Keratinocyte (primary cell): ENCODE measurements around the gene E2F6. TPM values are rescaled to one million over a fixed set of nuclear protein-coding genes. Genes with fewer than 3 reads are reported as not detected.

Source experiments
- DNase-seq: peaks from one replicate; pipeline ENCODE4 v3.0.0-alpha.2; 2011; ENCODE audit warnings: low read depth, missing footprints, low spot score
- FAIRE-seq: peaks from 2 replicates; lab custom pipeline; 2011; peaks lifted over from hg19 to GRCh38; lab: Jason Lieb, UNC
- H2AFZ ChIP-seq: 2 replicates; pipeline ENCODE4 v1.6.0; 2012; ENCODE audit warnings: low read length, control low read depth, inconsistent platforms; ENCODE audit not compliant: control insufficient read depth
- H3K27ac ChIP-seq: 2 replicates; pipeline ENCODE4 v1.5.1; 2011; ENCODE audit warnings: low read length; ENCODE audit not compliant: control insufficient read depth, insufficient read depth
- H3K27me3 ChIP-seq: 3 replicates; pipeline ENCODE4 v1.6.0; 2011; ENCODE audit warnings: low read length; ENCODE audit not compliant: control insufficient read depth, insufficient read depth; ENCODE audit errors: extremely low read depth
- H3K36me3 ChIP-seq, 2 experiments: 2 replicates in 1 of 2; 3 replicates in 1 of 2; pipeline ENCODE4 v1.5.1; 2011; ENCODE audit warnings: low read length in 2 of 2, mild to moderate bottlenecking in 1 of 2; ENCODE audit not compliant: control insufficient read depth in 2 of 2, insufficient read depth in 2 of 2; ENCODE audit errors: extremely low read depth in 1 of 2
- H3K4me1 ChIP-seq: 3 replicates; pipeline ENCODE4 v1.5.1; 2011; ENCODE audit warnings: low read length; ENCODE audit not compliant: control insufficient read depth, insufficient read depth; ENCODE audit errors: extremely low read depth
- H3K4me2 ChIP-seq: 3 replicates; pipeline ENCODE4 v1.6.0; 2011; ENCODE audit warnings: low read depth, low read length; ENCODE audit not compliant: control insufficient read depth, insufficient read depth; ENCODE audit errors: extremely low read depth
- H3K4me3 ChIP-seq, 3 experiments: fragments of 200-600 bp in 1 of 3; sonication (generic) in 1 of 3; 2 replicates in 2 of 3; 3 replicates in 1 of 3; pipeline ENCODE4 v1.5.1; 2011 to 2016; ENCODE audit warnings: low read length in 3 of 3, mild to moderate bottlenecking in 3 of 3, control low read depth in 2 of 3, inconsistent platforms in 1 of 3, low read depth in 1 of 3, mixed read lengths in 1 of 3, mixed run types in 1 of 3, moderate library complexity in 1 of 3; ENCODE audit not compliant: control insufficient read depth in 2 of 3, insufficient read depth in 2 of 3; ENCODE audit errors: extremely low read depth in 1 of 3
- H3K79me2 ChIP-seq: 2 replicates; pipeline ENCODE4 v1.6.0; 2012; ENCODE audit warnings: low read length; ENCODE audit not compliant: control insufficient read depth, insufficient read depth
- H3K9ac ChIP-seq: 3 replicates; pipeline ENCODE4 v1.6.0; 2011; ENCODE audit warnings: low read length; ENCODE audit not compliant: control insufficient read depth, insufficient read depth; ENCODE audit errors: extremely low read depth
- H3K9me1 ChIP-seq: 3 replicates; pipeline ENCODE4 v1.6.0; 2011; ENCODE audit warnings: low read length; ENCODE audit not compliant: control insufficient read depth, insufficient read depth; ENCODE audit errors: extremely low read depth
- H3K9me3 ChIP-seq: 2 replicates; pipeline ENCODE4 v1.5.1; 2012; ENCODE audit warnings: low read depth, low read length; ENCODE audit not compliant: control insufficient read depth
- H4K20me1 ChIP-seq: 3 replicates; pipeline ENCODE4 v1.6.0; 2011; ENCODE audit warnings: low read length; ENCODE audit not compliant: control insufficient read depth, insufficient read depth; ENCODE audit errors: extremely low read depth
- CTCF ChIP-seq, 3 experiments: IDR thresholded peaks in 1 of 3; conservative IDR thresholded peaks in 1 of 3; optimal IDR thresholded peaks in 1 of 3; 2 replicates in 2 of 3; 3 replicates in 1 of 3; pipeline versions ENCODE3 to v1.5.1; 2011; ENCODE audit warnings: low read length in 3 of 3, mild to moderate bottlenecking in 3 of 3, moderate library complexity in 2 of 3, control low read depth in 1 of 3, inconsistent platforms in 1 of 3; ENCODE audit not compliant: insufficient read depth in 2 of 3; ENCODE audit errors: extremely low read depth in 1 of 3
- EZH2 ChIP-seq: IDR thresholded peaks from one replicate; pipeline ENCODE4 v1.6.1; 2012; ENCODE audit warnings: inconsistent platforms, mild to moderate bottlenecking, low read length, moderate library complexity
- dilution Hi-C: fragments of 300-500 bp; cut with MboI; formaldehyde crosslinking; loops from one replicate; pipeline ENCODE4 v1.7.0; 2020; ENCODE audit warnings: low sequenced_read_pairs; ENCODE audit not compliant: extremely low pct_ligation_motif_present
- polyA plus RNA-seq, 5 experiments: library from polyadenylated mRNA; depleted of rRNA in 3 of 5; stranded (reverse) in 3 of 5; stranded (forward) in 1 of 5; unstranded in 1 of 5; fragments of >200 nt; gene quantifications; 1 replicate in 1 of 5; 2 replicates in 3 of 5; 3 replicates in 1 of 5; pipeline versions ENCODE4 v1.2.1 to v1.2.3, GENCODE V29; 2011 to 2012; ENCODE audit warnings: missing spikeins in 2 of 5, low read depth in 1 of 5, low replicate concordance in 1 of 5

E2F6 gene
- polyA plus RNA-seq, 1 donor (not counting 4 experiments of a cell fraction or from before 2014, with no cell fraction given), result 13.8 TPM

- DNase-seq (no peak), FAIRE-seq (no peak)
- no peaks in the 10 kb centered on the region for H3K9me3 ChIP-seq
- TF ChIP-seq CTCF (optimal IDR thresholded peaks at IDR 0.05 in 1 of 3, IDR thresholded peaks at IDR 0.05 in 1 of 3, conservative IDR thresholded peaks at IDR 0.05 in 1 of 3; ENCODE audit: extremely low read depth in 1 of 3, insufficient read depth in 2 of 3, low read length in 3 of 3) (no peak), EZH2 (no peak)
- no peaks in the 10 kb centered on the region for H4K20me1 ChIP-seq
- no peaks in the 10 kb centered on the region for H3K9me1 ChIP-seq
- H3K4me2 ChIP-seq, result no peak overlapping the region
- no peak overlapping the region for H3K27ac ChIP-seq
- peaks cover 12% of the 10 kb centered on the region for H3K79me2 ChIP-seq
- H3K4me3 ChIP-seq, result no peak overlapping the region
- no peak overlapping the region for H3K9ac ChIP-seq
- H3K4me1 ChIP-seq, result no peaks in the 10 kb centered on the region
- no peaks in the 10 kb centered on the region for H3K27me3 ChIP-seq
- dilution Hi-C loops, result no loop called here
- peaks cover 15 to 42% of the 10 kb centered on the region in 2 experiments for H3K36me3 ChIP-seq
- no peak overlapping the region for H2AFZ ChIP-seq
These were observed 15.2 kb downstream of the E2F6 start for GRCh38 chr2:11450791-11451190.

- DNase-seq (peak; percentile 19), FAIRE-seq (no peak)
- peaks cover 12 to 26% of the 10 kb centered on the region in 2 experiments for H3K36me3 ChIP-seq
- H3K4me2 ChIP-seq, result no peak overlapping the region
- dilution Hi-C loops, result no loop called here
- no peaks in the 10 kb centered on the region for H3K9me3 ChIP-seq
- H3K4me3 ChIP-seq, result no peak overlapping the region
- no peak overlapping the region for H3K9ac ChIP-seq
- no peaks in the 10 kb centered on the region for H3K4me1 ChIP-seq
- no peaks in the 10 kb centered on the region for H3K27me3 ChIP-seq
- H3K79me2 ChIP-seq, result no peaks in the 10 kb centered on the region
- no peak for TF ChIP-seq EZH2
- TF ChIP-seq CTCF (optimal IDR thresholded peaks at IDR 0.05 in 1 of 3, IDR thresholded peaks at IDR 0.05 in 1 of 3, conservative IDR thresholded peaks at IDR 0.05 in 1 of 3; ENCODE audit: extremely low read depth in 1 of 3, insufficient read depth in 2 of 3, low read length in 3 of 3), result peak; percentile 76 to 80 (median 79)
- H3K27ac ChIP-seq, result no peak overlapping the region
- H3K9me1 ChIP-seq, result no peaks in the 10 kb centered on the region
- no peaks in the 10 kb centered on the region for H4K20me1 ChIP-seq
- H2AFZ ChIP-seq, result no peak overlapping the region
These were observed 19.2 kb downstream of the E2F6 start for GRCh38 chr2:11446733-11447248.
